HG03378 (cell line): Measurements from ENCODE around the gene MGMT.

Source experiments
- ATAC-seq: cut with Tn5 transposase; IDR thresholded peaks from one replicate; pipeline ENCODE4 v1.9.1; 2021; ENCODE audit warnings: mild to moderate bottlenecking, moderate library complexity; ENCODE audit not compliant: unreplicated experiment

MGMT gene

GRCh38 chr10:129517680-129518057, 50.6 kb downstream of the MGMT start:
- no peak for ATAC-seq

DNA sequence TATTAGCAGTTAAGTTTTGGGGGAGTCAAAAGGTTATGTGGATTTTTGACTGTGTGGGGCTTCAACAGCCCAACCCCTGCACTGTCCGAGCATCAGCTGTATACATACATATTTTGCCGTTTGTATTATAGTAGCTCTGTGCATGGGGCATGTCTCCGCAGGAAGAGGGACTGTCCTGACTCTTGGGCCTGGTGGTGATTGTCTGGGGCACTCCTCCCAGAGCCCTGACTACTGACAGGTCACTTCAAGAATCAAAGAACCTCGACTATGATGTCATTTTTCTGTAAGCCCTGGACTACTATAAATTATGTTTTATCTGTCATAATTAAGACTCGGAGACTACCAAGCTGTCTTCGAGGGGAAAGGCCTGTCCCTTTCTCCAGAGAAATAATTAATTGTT, 51.8 kb downstream of the MGMT start:
- no peak for ATAC-seq

DNA sequence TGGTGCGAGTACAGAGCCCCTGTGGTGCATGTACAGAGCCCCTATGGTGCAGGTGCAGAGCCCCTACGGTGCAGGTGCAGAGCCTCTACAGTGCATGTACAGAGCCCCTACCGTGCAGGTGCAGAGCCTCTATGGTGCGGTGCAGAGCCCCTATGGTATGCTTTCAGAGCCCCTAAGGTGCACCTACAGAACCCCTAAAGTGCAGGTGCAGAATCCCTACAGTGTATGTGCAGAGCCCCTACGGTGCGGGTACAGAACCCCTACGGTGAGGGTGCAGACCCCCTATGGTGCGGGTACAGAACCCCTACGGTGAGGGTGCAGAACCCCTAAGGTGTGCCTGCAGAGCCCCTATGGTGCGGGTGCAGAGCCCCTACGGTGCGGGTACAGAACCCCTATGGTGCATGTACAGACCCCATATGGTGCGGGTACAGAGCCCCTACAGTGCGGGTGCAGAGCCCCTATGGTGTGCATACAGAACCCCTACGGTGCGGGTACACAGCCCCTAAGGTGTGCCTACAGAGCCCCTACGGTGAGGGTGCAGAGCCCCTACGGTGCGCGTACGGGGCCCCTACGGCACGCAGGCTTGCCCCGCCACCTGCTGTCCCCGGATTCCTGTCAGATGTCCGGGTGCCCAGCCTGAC, 53.5 kb downstream of the MGMT start:
- no peak for ATAC-seq

- no peak for ATAC-seq
Observed at GRCh38 chr10:129521161-129522025, 54.4 kb downstream of the MGMT start.

DNA sequence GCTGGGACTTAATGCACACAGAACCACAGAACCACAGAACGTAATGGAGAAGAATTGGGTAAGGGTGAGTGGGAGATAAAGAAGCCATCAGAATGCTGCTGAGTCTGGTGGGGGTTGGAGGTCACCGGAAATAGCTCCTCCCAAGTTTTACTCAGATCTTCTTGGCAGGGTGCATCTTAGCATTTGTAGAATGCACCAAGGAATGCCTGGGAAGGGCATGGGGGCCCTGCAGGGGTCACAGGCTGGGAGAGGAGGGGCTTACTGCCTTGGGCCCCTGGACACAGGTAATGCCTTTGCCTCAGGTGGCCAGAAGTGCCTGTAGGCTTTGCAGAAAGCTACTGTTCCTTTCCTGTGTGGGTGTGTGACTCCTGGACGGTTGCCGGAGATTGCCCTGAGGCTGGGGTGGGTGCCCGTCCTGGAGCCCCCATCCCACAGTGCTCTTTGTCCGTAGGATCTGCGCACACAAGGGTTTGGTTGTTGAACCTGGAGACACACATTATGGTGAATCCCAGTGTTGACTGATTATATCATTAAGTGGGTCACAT, 55.1 kb downstream of the MGMT start:
- no peak for ATAC-seq

DNA sequence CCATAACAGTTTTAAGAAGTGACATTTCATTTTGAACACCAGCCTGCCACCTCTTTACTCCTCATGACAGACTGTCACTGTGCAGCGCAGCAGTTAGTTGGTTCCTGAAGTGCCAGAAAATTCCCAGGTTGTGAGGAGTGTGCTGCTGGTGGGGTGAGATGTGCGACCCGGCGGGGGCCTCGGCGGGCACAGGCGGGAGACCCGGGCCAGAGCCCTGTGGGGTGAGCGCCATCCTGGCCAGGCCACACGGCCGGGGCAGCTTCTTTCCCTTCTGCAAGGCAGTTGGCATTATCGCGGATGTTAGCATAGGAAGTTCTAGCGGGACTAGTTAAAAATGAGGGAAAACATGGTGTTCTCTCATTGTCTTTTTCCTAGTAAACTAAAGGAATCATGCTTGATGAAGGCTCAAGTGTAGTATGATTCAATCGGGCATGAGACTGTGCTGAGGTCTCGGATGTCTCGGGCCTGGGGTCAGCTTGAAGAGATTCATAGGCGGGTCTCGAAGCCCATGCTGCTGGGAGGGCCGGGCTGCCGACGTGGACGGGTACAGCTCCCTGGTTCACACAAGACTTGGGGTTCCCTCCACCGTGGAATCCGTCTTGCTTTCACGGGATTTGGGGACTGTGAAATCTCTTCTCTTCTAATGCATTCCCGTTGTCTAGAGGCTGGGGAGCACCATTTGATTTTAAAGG, 56.1 kb downstream of the MGMT start:
- no peak for ATAC-seq

- no peak for ATAC-seq
Observed at GRCh38 chr10:129523723-129524316, 56.8 kb downstream of the MGMT start.

GRCh38 chr10:129524936-129525335, 57.9 kb downstream of the MGMT start:
- no peak for ATAC-seq

GRCh38 chr10:129525401-129525801, 58.4 kb downstream of the MGMT start:
- no peak for ATAC-seq

DNA sequence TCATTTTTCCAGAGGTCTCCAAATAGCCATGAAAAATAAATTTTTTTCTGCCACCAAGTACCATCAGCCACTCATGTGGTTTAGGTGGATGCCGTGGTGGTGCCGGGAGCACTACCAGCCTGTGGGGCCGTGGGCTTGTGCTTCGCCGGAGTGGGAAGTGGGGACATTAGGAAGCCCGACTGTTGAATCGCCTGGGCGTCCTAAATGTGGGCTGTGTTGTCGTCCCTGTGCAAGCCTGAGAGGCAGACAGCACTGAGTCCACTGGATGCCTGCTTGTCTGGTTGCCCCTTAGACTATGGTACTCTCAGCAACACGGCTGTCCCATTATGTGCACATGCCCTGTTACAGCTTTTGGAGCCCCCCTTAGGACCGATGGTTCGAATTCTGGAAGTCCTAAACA, 59.9 kb downstream of the MGMT start:
- no peak for ATAC-seq

DNA sequence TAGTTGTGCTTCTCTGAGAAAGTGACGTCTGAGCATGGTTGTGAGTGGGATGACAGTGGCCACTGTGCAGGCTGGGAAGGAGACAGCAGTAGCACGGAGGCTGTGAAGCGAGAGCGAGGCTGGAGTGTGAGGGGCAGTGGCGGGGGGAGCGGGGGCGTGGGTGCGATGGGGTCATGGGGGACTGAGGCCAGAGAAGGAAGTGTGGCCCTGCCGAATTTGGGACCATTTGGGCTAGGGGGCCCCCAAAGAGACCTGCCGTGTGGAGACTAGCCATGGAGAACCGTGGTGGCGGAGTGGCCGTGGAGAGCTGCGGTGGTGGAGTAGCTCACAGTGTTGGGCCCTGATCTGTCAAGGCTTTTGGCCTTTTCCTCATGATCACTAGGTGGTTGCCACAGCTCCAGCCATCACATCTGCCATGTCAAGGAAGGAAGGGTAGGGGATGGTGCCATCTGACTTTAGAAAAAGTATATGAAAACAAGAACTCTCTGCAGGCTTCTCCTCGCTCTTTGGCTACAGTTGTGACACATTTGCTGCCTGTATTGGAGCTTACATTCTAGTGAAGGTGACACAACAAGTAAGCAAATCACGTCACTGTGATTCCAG, 61.4 kb downstream of the MGMT start:
- ATAC-seq = no peak

DNA sequence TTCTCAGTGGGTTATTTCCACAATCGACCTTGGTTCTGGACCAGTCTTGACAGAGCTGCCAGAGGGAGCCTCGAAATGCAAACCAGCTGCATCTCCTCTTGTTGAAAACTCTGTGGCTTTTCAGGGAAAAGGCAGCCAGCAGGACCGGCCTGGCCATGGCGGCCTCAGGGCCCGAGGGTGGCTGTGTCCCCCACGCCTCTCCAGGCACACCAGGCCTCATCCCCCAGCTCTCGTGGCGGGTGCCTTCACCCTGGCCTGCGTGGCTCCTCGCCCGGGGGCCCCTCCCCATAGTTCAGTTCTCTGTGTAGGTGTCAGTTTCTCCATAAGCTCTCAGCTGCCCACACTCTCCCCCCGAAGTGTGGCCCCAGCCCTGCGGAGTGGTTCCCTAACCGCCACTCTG, 63.5 kb downstream of the MGMT start:
- no peak for ATAC-seq

GRCh38 chr10:129531195-129531968, 64.3 kb downstream of the MGMT start:
- ATAC-seq = no peak

- no peak for ATAC-seq
Observed at GRCh38 chr10:129531969-129532660, 65.1 kb downstream of the MGMT start.

- ATAC-seq = no peak
Observed at GRCh38 chr10:129532838-129533237, 65.8 kb downstream of the MGMT start.

DNA sequence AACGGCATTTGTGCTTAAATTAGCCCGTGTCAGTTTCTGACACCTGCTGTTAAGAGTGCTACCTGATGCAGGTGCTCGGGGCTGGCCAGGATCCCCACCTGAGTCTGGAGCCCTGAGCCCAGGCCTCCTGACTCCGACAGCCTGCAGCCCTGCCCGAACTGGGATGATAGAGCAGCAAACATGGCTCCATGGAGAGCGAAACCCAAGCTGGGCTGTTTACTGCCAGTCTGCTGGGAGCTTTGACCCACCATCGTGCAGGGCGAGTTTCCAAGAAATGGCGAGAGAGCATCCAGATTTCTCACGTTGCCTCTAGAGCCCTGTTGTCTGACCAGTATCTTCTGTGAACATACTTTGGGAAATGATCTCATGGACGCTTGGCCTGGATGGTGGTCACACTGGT, 66.2 kb downstream of the MGMT start:
- no peak for ATAC-seq

DNA sequence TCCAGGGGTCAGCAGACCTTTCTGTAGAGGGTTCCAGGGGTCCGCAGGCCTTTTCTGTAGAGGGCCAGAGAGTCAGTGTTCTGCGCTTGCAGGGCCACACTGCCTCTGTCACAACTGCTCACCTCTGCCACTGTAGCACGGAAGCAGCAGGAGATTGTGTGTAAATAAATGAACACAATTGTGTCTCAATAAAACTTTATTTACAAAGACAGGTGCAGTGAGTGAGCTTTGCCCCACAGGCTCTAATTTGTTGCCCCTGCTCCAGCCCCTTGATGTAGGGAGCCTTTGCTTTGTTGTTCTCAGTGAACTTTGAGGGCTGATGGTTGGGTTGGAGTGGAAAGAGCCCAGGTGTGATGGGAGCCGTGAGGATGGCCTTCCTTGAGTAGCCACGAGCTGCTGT, 67.8 kb downstream of the MGMT start:
- no peak for ATAC-seq

DNA sequence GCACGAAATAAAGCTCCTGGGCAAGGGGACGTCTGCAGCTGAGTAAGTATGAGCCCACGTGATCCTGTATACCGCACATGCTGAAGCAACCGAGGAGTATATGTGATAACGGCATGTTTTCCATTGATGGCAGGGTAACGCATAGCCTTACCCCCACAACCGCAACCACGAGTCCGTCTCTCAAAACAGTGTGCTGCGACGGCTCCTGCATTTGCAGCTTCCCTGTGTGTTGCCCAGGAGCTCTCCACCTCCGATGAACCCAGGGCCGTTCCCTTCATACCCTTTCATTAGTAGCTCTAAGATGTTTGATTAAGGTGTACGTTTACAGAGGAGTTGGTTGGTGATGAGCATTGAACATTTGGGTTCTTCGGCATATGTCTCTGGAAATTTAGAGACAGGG, 69.3 kb downstream of the MGMT start:
- no peak for ATAC-seq

GRCh38 chr10:129537151-129537550, 70.1 kb downstream of the MGMT start:
- ATAC-seq = no peak

- no peak for ATAC-seq
Observed at GRCh38 chr10:129538236-129538635, 71.2 kb downstream of the MGMT start.
